Mononuclear cell (primary cell): ENCODE results near the gene ID1. TPM values are rescaled to one million over a fixed set of nuclear protein-coding genes. Genes with fewer than 3 reads are reported as not detected.

Experiments used
- total RNA-seq: library from RNA; depleted of rRNA; stranded (reverse); fragments of >200 nt; gene quantifications from one replicate; pipeline ENCODE4 v1.2.3, GENCODE V29; 2012

Gene ID1
- total RNA-seq, 1 donor: 17.1 TPM

Other genes starting within 250 kb of the ID1 start
- not detected for gene DEFB118, start 236.7 kb upstream of the ID1 start, total RNA-seq
- not detected for gene DEFB119, start 214.7 kb upstream of the ID1 start, total RNA-seq
- gene DEFB121, start 199.1 kb upstream of the ID1 start, total RNA-seq: not detected
- gene DEFB123, start 164.7 kb upstream of the ID1 start, total RNA-seq: not detected
- not detected for gene DEFB124, start 130.2 kb upstream of the ID1 start, total RNA-seq
- gene REM1, start 130.0 kb upstream of the ID1 start, total RNA-seq: 0.10 TPM
- 62.0 TPM for gene HM13, start 90.8 kb upstream of the ID1 start, total RNA-seq
- gene COX4I2, start 32.6 kb downstream of the ID1 start, total RNA-seq: not detected
- gene BCL2L1, start 117.6 kb downstream of the ID1 start, total RNA-seq: 37.6 TPM
- 1.7 TPM for gene TPX2, start 134.0 kb downstream of the ID1 start, total RNA-seq
- gene MYLK2, start 214.1 kb downstream of the ID1 start, total RNA-seq: not detected
- not detected for gene FOXS1, start 240.3 kb downstream of the ID1 start, total RNA-seq